CD4-positive, alpha-beta T cell (primary cell): Measurements from ENCODE around the gene CC2D2A. TPM values are rescaled to one million over a fixed set of nuclear protein-coding genes. Genes with fewer than 3 reads are reported as not detected.

Source experiments
- ATAC-seq: fragments of 200-7000 bp; cut with Tn5 transposase; one replicate; pipeline ENCODE4 v1.10.0; 2022; ENCODE audit warnings: mild to moderate bottlenecking; ENCODE audit not compliant: poor library complexity
- CTCF ChIA-PET: fragments of 350-600 bp; sonication (Branson Sonifier 250); formaldehyde crosslinking; loops from one replicate; lab custom pipeline; 2021; ENCODE audit warnings: antibody characterized with exemption, inconsistent platforms; lab: Charles Lee
- POLR2A ChIA-PET: fragments of 350-600 bp; sonication (Branson Sonifier 250); formaldehyde crosslinking; loops from one replicate; lab custom pipeline; 2021; ENCODE audit warnings: antibody characterized with exemption, inconsistent platforms; lab: Charles Lee
- DNase-seq, 14 experiments: peaks; one replicate each; pipeline ENCODE4 v3.0.0-alpha.2; 2013 to 2020; ENCODE audit warnings: mixed read lengths in 2 of 14
- H3K27ac ChIP-seq, 2 donors: one replicate each; pipeline versions ENCODE4 v1.5.1 to v1.7.0; 2013; ENCODE audit warnings: low read length in 2 of 2, low read depth in 1 of 2, mild to moderate bottlenecking in 1 of 2
- H3K27me3 ChIP-seq, 2 experiments: 1 replicate in 1 of 2; 2 replicates in 1 of 2; pipeline versions ENCODE4 v1.6.1 to v1.7.0; 2013; ENCODE audit warnings: low read length in 2 of 2, control low read depth in 1 of 2, mild to moderate bottlenecking in 1 of 2, moderate library complexity in 1 of 2; ENCODE audit not compliant: insufficient read depth in 2 of 2, control insufficient read depth in 1 of 2
- H3K36me3 ChIP-seq: one replicate; pipeline ENCODE4 v1.6.1; 2013; ENCODE audit warnings: low read length, control low read depth; ENCODE audit not compliant: insufficient read depth
- H3K4me1 ChIP-seq: one replicate; pipeline ENCODE4 v1.6.1; 2013; ENCODE audit warnings: low read length, control low read depth; ENCODE audit not compliant: insufficient read depth
- H3K4me3 ChIP-seq: one replicate; pipeline ENCODE4 v1.5.1; 2013; ENCODE audit warnings: mild to moderate bottlenecking, low read length, moderate library complexity
- H3K9me3 ChIP-seq, 2 experiments: 1 replicate in 1 of 2; 2 replicates in 1 of 2; pipeline versions ENCODE4 v1.6.1 to v1.7.0; 2013; ENCODE audit warnings: low read length in 2 of 2, mild to moderate bottlenecking in 2 of 2, control low read depth in 1 of 2, moderate library complexity in 1 of 2; ENCODE audit not compliant: control insufficient read depth in 1 of 2, insufficient read depth in 1 of 2
- H3K27ac Mint-ChIP-seq: one replicate; pipeline ENCODE4 v1.8.0; 2020; ENCODE audit warnings: mixed read lengths
- H3K27me3 Mint-ChIP-seq: one replicate; pipeline ENCODE4 v1.8.0; 2021; ENCODE audit warnings: mixed read lengths
- H3K36me3 Mint-ChIP-seq: one replicate; pipeline ENCODE4 v1.8.0; 2021; ENCODE audit warnings: low read depth, mixed read lengths
- H3K4me1 Mint-ChIP-seq: one replicate; pipeline ENCODE4 v1.8.0; 2021; ENCODE audit warnings: low read depth, mixed read lengths
- H3K4me3 Mint-ChIP-seq: one replicate; pipeline ENCODE4 v1.8.0; 2020; ENCODE audit warnings: mild to moderate bottlenecking, mixed read lengths
- H3K9me3 Mint-ChIP-seq: one replicate; pipeline ENCODE4 v1.8.0; 2020; ENCODE audit warnings: mixed read lengths
- CTCF ChIP-seq: fragments of 200-600 bp; IDR thresholded peaks from one replicate; pipeline ENCODE4 v1.8.0; 2022; ENCODE audit warnings: antibody characterized with exemption, mild to moderate bottlenecking
- intact Hi-C, 2 experiments: fragments of 100-400 bp; cut with DNase I in 1 of 2; cut with micrococcal nuclease in 1 of 2; formaldehyde crosslinking; loops; one replicate each; pipeline versions ENCODE4 v1.15.1 to v1.9.0; 2023 to 2025; cut with DNase I, micrococcal nuclease
- polyA plus RNA-seq, 2 donors: library from polyadenylated mRNA; unstranded; fragments of 120-200 nt; gene quantifications; one replicate each; pipeline ENCODE4 v1.2.1, GENCODE V29; 2013
- total RNA-seq, 174 experiments: library from RNA in 2 of 174; stranded (reverse) in 2 of 174; gene quantifications; one replicate each; pipeline ENCODE4 v1.2.3 and lab custom pipeline; 2021 to 2026

CC2D2A gene
- not detected for total RNA-seq
- 0.90 TPM for polyA plus RNA-seq (2013, experiment 1 of 2)
- polyA plus RNA-seq (2013, experiment 2 of 2), result 1.5 TPM
- 0 to 0.63 (median 0.04) reads per million in 172 experiments for total RNA-seq (lab: John Stamatoyannopoulos, UW)

- no peaks in the 10 kb centered on the region for H3K27me3 Mint-ChIP-seq
- POLR2A ChIA-PET, result no interaction called here
- H3K36me3 ChIP-seq, result no peaks in the 10 kb centered on the region
- intact Hi-C loops, result no loop called here
- no peak for TF ChIP-seq CTCF
- H3K4me3 Mint-ChIP-seq, result peak within 1 kb of the TSS; percentile 42
- no peak within 1 kb of the TSS for H3K27ac ChIP-seq
- no peaks in the 10 kb centered on the region for H3K9me3 ChIP-seq
- CTCF ChIA-PET, result interaction anchor here (0.7 to 1.1 kb wide), 2 partner anchors 12 to 273 kb away, joined by 3 to 5 read pairs; no protein-coding TSS in a partner anchor
- peaks cover 18% of the 10 kb centered on the region for H3K4me1 Mint-ChIP-seq
- DNase-seq (peak in 3 of 14 experiments; percentile 8 to 22 (median 10)), ATAC-seq (no peak)
- H3K4me3 ChIP-seq, result peak within 1 kb of the TSS; percentile 34
- no peaks in the 10 kb centered on the region for H3K36me3 Mint-ChIP-seq
- H3K27me3 ChIP-seq, result no peaks in the 10 kb centered on the region
- H3K9me3 Mint-ChIP-seq, result no peaks in the 10 kb centered on the region
- H3K27ac Mint-ChIP-seq, result no peak within 1 kb of the TSS
- peaks cover 8% of the 10 kb centered on the region for H3K4me1 ChIP-seq
These were observed at the start of gene CC2D2A for GRCh38 chr4:15469402-15470127. Gene CC2D2A, plus strand, starts transcription at chr4:15469882. Its CDS starts 6,051 bp downstream, at chr4:15475933.

- H3K27me3 ChIP-seq, result no peaks in the 10 kb centered on the region
- Mint-ChIP-seq H3K4me1 (no peaks in the 10 kb centered on the region), H3K9me3 (no peaks in the 10 kb centered on the region), H3K4me3 (no peak overlapping the region), H3K36me3 (no peaks in the 10 kb centered on the region), H3K27me3 (no peaks in the 10 kb centered on the region), H3K27ac (no peak overlapping the region)
- no peak overlapping the region for H3K27ac ChIP-seq
- TF ChIP-seq CTCF, result no peak
- no peak overlapping the region for H3K4me3 ChIP-seq
- POLR2A ChIA-PET, result no interaction called here
- no peaks in the 10 kb centered on the region for H3K36me3 ChIP-seq
- intact Hi-C loops, result no loop called here
- no peak for DNase-seq
- H3K4me1 ChIP-seq, result peaks cover 3% of the 10 kb centered on the region
- no peak for ATAC-seq
- CTCF ChIA-PET, result no interaction called here
- no peaks in the 10 kb centered on the region for H3K9me3 ChIP-seq
These were observed 49.0 kb upstream of the CC2D2A start for GRCh38 chr4:15420642-15421041.

GRCh38 chr4:15423285-15423711 is 46.4 kb upstream of the CC2D2A start:
- no peaks in the 10 kb centered on the region for H3K36me3 ChIP-seq
- POLR2A ChIA-PET, result no interaction called here
- H3K9me3 ChIP-seq, result no peaks in the 10 kb centered on the region
- no peaks in the 10 kb centered on the region for H3K27me3 ChIP-seq
- H3K27ac ChIP-seq, result no peak overlapping the region
- ATAC-seq, result no peak
- Mint-ChIP-seq H3K4me3 (no peak overlapping the region), H3K27me3 (no peaks in the 10 kb centered on the region), H3K9me3 (no peaks in the 10 kb centered on the region), H3K27ac (no peak overlapping the region), H3K4me1 (no peaks in the 10 kb centered on the region), H3K36me3 (no peaks in the 10 kb centered on the region)
- no peak for DNase-seq
- H3K4me3 ChIP-seq, result no peak overlapping the region
- CTCF ChIA-PET, result no interaction called here
- TF ChIP-seq CTCF, result no peak
- intact Hi-C loops, result no loop called here
- H3K4me1 ChIP-seq, result peaks cover 3% of the 10 kb centered on the region
